B cell (primary cell): ENCODE measurements around the gene ARRB1. TPM values are rescaled to one million over a fixed set of nuclear protein-coding genes. Genes with fewer than 3 reads are reported as not detected.

Experiments
- ATAC-seq: fragments of 200-7000 bp; cut with Tn5 transposase; one replicate; pipeline ENCODE4 v1.10.0; 2021; ENCODE audit warnings: low read depth, mild to moderate bottlenecking, moderate number of reproducible peaks, moderate library complexity
- CTCF ChIA-PET: fragments of 350-600 bp; sonication (Branson Sonifier 250); formaldehyde crosslinking; loops from one replicate; lab custom pipeline; 2021; ENCODE audit warnings: antibody characterized with exemption, inconsistent platforms; lab: Charles Lee
- POLR2A ChIA-PET: fragments of 350-600 bp; sonication (Branson Sonifier 250); formaldehyde crosslinking; loops from one replicate; lab custom pipeline; 2021; ENCODE audit warnings: antibody characterized with exemption; lab: Charles Lee
- DNase-seq: peaks from one replicate; pipeline ENCODE4 v3.0.0; 2013
- H2AFZ ChIP-seq: 2 replicates; pipeline ENCODE4 v1.6.1; 2012; ENCODE audit warnings: mild to moderate bottlenecking, low read depth, low read length; ENCODE audit not compliant: insufficient read depth, poor library complexity, severe bottlenecking
- H3K27ac ChIP-seq, 2 donors: 1 replicate in 1 of 2; 2 replicates in 1 of 2; pipeline ENCODE4 v1.5.1; 2012 to 2013; ENCODE audit warnings: low read length in 2 of 2, mild to moderate bottlenecking in 2 of 2, moderate library complexity in 1 of 2
- H3K27me3 ChIP-seq, 4 experiments: fragments of 200-600 bp in 1 of 4; sonication (generic) in 1 of 4; replicated peaks in 1 of 4; 1 replicate in 2 of 4; 2 replicates in 2 of 4; pipeline versions ENCODE4 v1.6.1 to v1.7.0; 2013 to 2016; ENCODE audit warnings: low read length in 3 of 4, mild to moderate bottlenecking in 2 of 4, mixed read lengths in 1 of 4, moderate library complexity in 1 of 4; ENCODE audit not compliant: insufficient read depth in 4 of 4, control insufficient read depth in 3 of 4; ENCODE audit errors: control extremely low read depth in 1 of 4
- H3K36me3 ChIP-seq, 2 experiments: replicated peaks in 1 of 2; 1 replicate in 1 of 2; 2 replicates in 1 of 2; pipeline versions ENCODE4 v1.6.1 to v1.7.1; 2013; ENCODE audit warnings: low read length in 1 of 2; ENCODE audit not compliant: insufficient read depth in 2 of 2, control insufficient read depth in 1 of 2; ENCODE audit errors: control extremely low read depth in 1 of 2, extremely low read depth in 1 of 2
- H3K4me1 ChIP-seq, 2 donors: fragments of 200-600 bp in 1 of 2; sonication (generic) in 1 of 2; 1 replicate in 1 of 2; 2 replicates in 1 of 2; pipeline versions ENCODE4 v1.5.1 to v1.6.1; 2013 to 2017; ENCODE audit warnings: low read length in 2 of 2; ENCODE audit not compliant: control insufficient read depth in 2 of 2, insufficient read depth in 2 of 2
- H3K4me2 ChIP-seq: replicated peaks from 2 replicates; pipeline ENCODE3; 2012; ENCODE audit warnings: mild to moderate bottlenecking, low read depth, low read length; ENCODE audit not compliant: poor library complexity, severe bottlenecking
- H3K4me3 ChIP-seq, 5 experiments: fragments of 200-600 bp in 1 of 5; sonication (generic) in 1 of 5; 1 replicate in 3 of 5; 2 replicates in 2 of 5; pipeline versions ENCODE4 v1.5.1 to v1.7.0; 2011 to 2016; ENCODE audit warnings: low read length in 4 of 5, mild to moderate bottlenecking in 4 of 5, low read depth in 2 of 5, control low read depth in 1 of 5, moderate library complexity in 1 of 5; ENCODE audit not compliant: insufficient read depth in 1 of 5; ENCODE audit errors: control extremely low read depth in 1 of 5, extremely low read depth in 1 of 5
- H3K79me2 ChIP-seq: fragments of 200-600 bp; sonication (generic); one replicate; pipeline ENCODE4 v1.6.0; 2016; ENCODE audit warnings: low read length; ENCODE audit not compliant: control insufficient read depth, insufficient read depth
- H3K9ac ChIP-seq: fragments of 200-600 bp; sonication (generic); 2 replicates; pipeline ENCODE4 v1.6.1; 2017; ENCODE audit warnings: mild to moderate bottlenecking, low read length, moderate library complexity
- H3K9me3 ChIP-seq, 3 donors: one replicate each; pipeline versions ENCODE4 v1.6.1 to v1.7.1; 2013; ENCODE audit warnings: low read length in 2 of 3; ENCODE audit not compliant: control insufficient read depth in 2 of 3, insufficient read depth in 1 of 3; ENCODE audit errors: control extremely low read depth in 1 of 3
- H4K20me1 ChIP-seq: 2 replicates; pipeline ENCODE4 v1.6.0; 2012; ENCODE audit warnings: mild to moderate bottlenecking, low read length; ENCODE audit not compliant: insufficient read depth, control insufficient read depth, poor library complexity, severe bottlenecking
- H3K27ac Mint-ChIP-seq: one replicate; pipeline ENCODE4 v1.8.0; 2021; ENCODE audit warnings: mixed read lengths
- H3K27me3 Mint-ChIP-seq: one replicate; pipeline ENCODE4 v1.8.0; 2021; ENCODE audit warnings: mixed read lengths
- H3K4me1 Mint-ChIP-seq: one replicate; pipeline ENCODE4 v1.8.0; 2021; ENCODE audit warnings: mixed read lengths
- H3K4me3 Mint-ChIP-seq: one replicate; pipeline ENCODE4 v1.8.0; 2021; ENCODE audit warnings: mixed read lengths
- H3K9me3 Mint-ChIP-seq: one replicate; pipeline ENCODE4 v1.8.0; 2022; ENCODE audit warnings: mixed read lengths; ENCODE audit not compliant: insufficient read depth
- EZH2 ChIP-seq: IDR thresholded peaks from 2 replicates; pipeline ENCODE4 v1.6.1; 2012; ENCODE audit warnings: borderline replicate concordance, low read depth, mild to moderate bottlenecking, moderate library complexity, low read length; ENCODE audit not compliant: insufficient read depth, poor library complexity, severe bottlenecking
- WGBS: methylation state at CpG from one replicate; pipeline ENCODE4 v1.1.5; 2013; ENCODE audit warnings: missing lambda C conversion rate; ENCODE audit not compliant: insufficient coverage; 5-methylcytosine and 5-hydroxymethylcytosine counted together
- intact Hi-C: fragments of 100-400 bp; cut with micrococcal nuclease; formaldehyde crosslinking; loops from one replicate; pipeline ENCODE4 v1.10.0; 2022
- polyA plus RNA-seq: library from polyadenylated mRNA; depleted of rRNA; stranded (reverse); fragments of >200 nt; gene quantifications from 2 replicates; pipeline ENCODE4 v1.2.3, GENCODE V29; 2012
- total RNA-seq, 2 donors: library from RNA; stranded (reverse); fragments of 120-200 nt in 1 of 2; gene quantifications; 1 replicate in 1 of 2; 2 replicates in 1 of 2; pipeline versions ENCODE4 v1.2.3 to v1.2.4, GENCODE V29; 2013 to 2022
- TF ChIP-seq, protein P1 (sequence below): fragments of 200-600 bp; IDR thresholded peaks from one replicate; pipeline ENCODE4 v1.8.0; 2022; ENCODE audit warnings: antibody characterized with exemption, mild to moderate bottlenecking

The ARRB1 gene
- total and polyA plus RNA-seq, 2 donors (not counting 1 experiment from before 2014, with no cell fraction given) = 1.0 to 1.9 TPM

DNA sequence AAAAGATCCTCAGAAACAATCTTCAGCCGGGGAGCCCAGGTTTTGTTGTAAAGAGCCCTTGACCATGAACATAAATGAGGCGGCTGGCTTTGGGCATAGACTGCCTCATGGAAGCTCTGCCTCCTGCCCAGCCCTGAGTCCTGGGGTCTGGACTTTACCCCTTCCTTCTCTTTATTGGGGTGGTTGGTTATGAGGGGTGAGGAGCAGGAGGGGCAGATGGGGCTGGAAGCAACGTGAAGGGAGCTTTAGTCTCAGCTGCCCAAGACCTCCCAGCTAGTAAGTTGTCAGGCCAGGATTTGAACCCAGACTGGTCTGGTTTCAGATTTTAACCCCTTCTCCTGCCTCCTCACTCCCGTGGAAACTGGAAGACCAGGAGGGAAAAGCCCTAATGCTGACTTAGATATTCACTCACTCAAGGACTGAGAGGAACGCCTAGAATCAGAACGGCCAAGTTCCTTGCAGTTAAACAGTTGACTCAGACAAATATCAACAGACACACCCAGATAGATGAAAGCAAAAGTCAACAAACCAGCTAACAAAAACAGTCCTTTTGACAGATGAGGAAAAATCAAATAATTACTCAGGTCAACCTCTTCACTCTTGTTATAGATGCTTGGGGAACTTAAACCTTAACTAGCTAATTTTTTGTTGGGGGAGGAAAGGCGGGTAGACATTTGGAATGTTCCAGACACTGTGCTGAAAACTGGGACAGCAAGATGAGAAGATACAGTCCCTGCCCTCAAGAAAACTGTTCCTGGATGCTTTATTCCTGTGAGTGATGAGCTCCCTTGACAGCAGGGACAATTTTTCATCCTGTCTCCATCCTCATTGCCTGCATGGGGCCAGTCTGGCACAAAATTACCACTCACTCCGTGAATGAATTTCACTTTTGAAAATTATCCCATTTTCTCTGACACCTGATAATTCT, 20.8 kb upstream of the ARRB1 start:
- Histone ChIP-seq H3K36me3 (no peaks in the 10 kb centered on the region), H3K27me3 (peaks cover 0 to 3% (median 0%) of the 10 kb centered on the region in 4 experiments), H3K27ac (no peak overlapping the region), H3K79me2 (no peaks in the 10 kb centered on the region), H3K4me3 (no peak overlapping the region), H3K9me3 (peaks cover 0 to 14% (median 5%) of the 10 kb centered on the region in 3 donors), H3K4me1 (peaks cover 0 to 5% of the 10 kb centered on the region in 2 donors), H2AFZ (no peak overlapping the region), H4K20me1 (no peaks in the 10 kb centered on the region), H3K4me2 (no peak overlapping the region), H3K9ac (no peak overlapping the region)
- Mint-ChIP-seq H3K4me3 (no peak overlapping the region), H3K27ac (no peak overlapping the region), H3K27me3 (peaks cover 7% of the 10 kb centered on the region), H3K4me1 (peaks cover 7% of the 10 kb centered on the region), H3K9me3 (no peaks in the 10 kb centered on the region)
- intact Hi-C loops = no loop called here
- no peak for ATAC-seq
- WGBS = 89% methylated on average over 3 of the region's 8 CpGs
- no peak for DNase-seq
- POLR2A ChIA-PET = no interaction called here
- CTCF ChIA-PET = interaction anchor here (0.6 to 1.2 kb wide), 4 partner anchors 10 to 20 kb away, joined by 3 to 4 read pairs (median 4); no protein-coding TSS in a partner anchor
- no peak for TF ChIP-seq EZH2
- TF ChIP-seq, protein P1, sequence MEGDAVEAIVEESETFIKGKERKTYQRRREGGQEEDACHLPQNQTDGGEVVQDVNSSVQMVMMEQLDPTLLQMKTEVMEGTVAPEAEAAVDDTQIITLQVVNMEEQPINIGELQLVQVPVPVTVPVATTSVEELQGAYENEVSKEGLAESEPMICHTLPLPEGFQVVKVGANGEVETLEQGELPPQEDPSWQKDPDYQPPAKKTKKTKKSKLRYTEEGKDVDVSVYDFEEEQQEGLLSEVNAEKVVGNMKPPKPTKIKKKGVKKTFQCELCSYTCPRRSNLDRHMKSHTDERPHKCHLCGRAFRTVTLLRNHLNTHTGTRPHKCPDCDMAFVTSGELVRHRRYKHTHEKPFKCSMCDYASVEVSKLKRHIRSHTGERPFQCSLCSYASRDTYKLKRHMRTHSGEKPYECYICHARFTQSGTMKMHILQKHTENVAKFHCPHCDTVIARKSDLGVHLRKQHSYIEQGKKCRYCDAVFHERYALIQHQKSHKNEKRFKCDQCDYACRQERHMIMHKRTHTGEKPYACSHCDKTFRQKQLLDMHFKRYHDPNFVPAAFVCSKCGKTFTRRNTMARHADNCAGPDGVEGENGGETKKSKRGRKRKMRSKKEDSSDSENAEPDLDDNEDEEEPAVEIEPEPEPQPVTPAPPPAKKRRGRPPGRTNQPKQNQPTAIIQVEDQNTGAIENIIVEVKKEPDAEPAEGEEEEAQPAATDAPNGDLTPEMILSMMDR = no peak
